Endothelial cell of umbilical vein (primary cell): ENCODE results near the gene NOD2.

Experiments
- CTCF ChIP-seq, 2 donors: IDR thresholded peaks; 1 replicate in 1 of 2; 2 replicates in 1 of 2; pipeline ENCODE4 v1.5.1; 2011; ENCODE audit warnings: low read length in 2 of 2, mild to moderate bottlenecking in 2 of 2, moderate library complexity in 2 of 2, control low read depth in 1 of 2, inconsistent platforms in 1 of 2, low read depth in 1 of 2; ENCODE audit not compliant: insufficient read depth in 1 of 2; ENCODE audit errors: extremely low read depth in 1 of 2
- EZH2 ChIP-seq: IDR thresholded peaks from 2 replicates; pipeline ENCODE4 v1.6.1; 2012; ENCODE audit warnings: borderline replicate concordance, low read depth, mild to moderate bottlenecking, moderate library complexity, low read length, inconsistent platforms; ENCODE audit not compliant: severe bottlenecking

- no peak for TF ChIP-seq CTCF (IDR thresholded peaks at IDR 0.05; ENCODE audit: extremely low read depth in 1 of 2, insufficient read depth in 1 of 2, low read depth in 1 of 2, low read length in 2 of 2)
- TF ChIP-seq EZH2 = no peak
Observed at GRCh38 chr16:50712560-50712898, 19.1 kb downstream of the NOD2 start.
